Aorta (tissue), 5 donors: ENCODE data around the gene VPS13C. TPM values are rescaled to one million over a fixed set of nuclear protein-coding genes. Genes with fewer than 3 reads are reported as not detected.

Source experiments
- ATAC-seq: fragments of 200-7000 bp; cut with Tn5 transposase; one replicate; pipeline ENCODE4 v1.9.1; 2022; ENCODE audit warnings: moderate library complexity; ENCODE audit not compliant: low FRiP score
- DNase-seq, 2 donors: peaks; one replicate each; pipeline ENCODE4 v3.0.0-alpha.2; 2020
- H3K27ac ChIP-seq, 2 donors: one replicate each; pipeline ENCODE4 v1.5.1; 2013; ENCODE audit warnings: low read length in 2 of 2, mild to moderate bottlenecking in 2 of 2, moderate library complexity in 2 of 2, control low read depth in 1 of 2, inconsistent platforms in 1 of 2, low read depth in 1 of 2
- H3K27me3 ChIP-seq, 2 donors: one replicate each; pipeline ENCODE4 v1.6.1; 2013; ENCODE audit warnings: control low read depth in 1 of 2, low read length in 1 of 2, mild to moderate bottlenecking in 1 of 2, moderate library complexity in 1 of 2; ENCODE audit not compliant: insufficient read depth in 2 of 2, control insufficient read depth in 1 of 2
- H3K36me3 ChIP-seq, 2 donors: one replicate each; pipeline ENCODE4 v1.6.1; 2013; ENCODE audit warnings: control low read depth in 1 of 2, low read length in 1 of 2, mild to moderate bottlenecking in 1 of 2; ENCODE audit not compliant: insufficient read depth in 2 of 2, control insufficient read depth in 1 of 2
- H3K4me1 ChIP-seq, 2 donors: one replicate each; pipeline ENCODE4 v1.6.1; 2013; ENCODE audit warnings: low read length in 2 of 2, control low read depth in 1 of 2, mild to moderate bottlenecking in 1 of 2, moderate library complexity in 1 of 2; ENCODE audit not compliant: insufficient read depth in 2 of 2, control insufficient read depth in 1 of 2
- H3K4me3 ChIP-seq, 2 donors: one replicate each; pipeline ENCODE4 v1.5.1; 2013; ENCODE audit warnings: low read length in 2 of 2, control low read depth in 1 of 2, mild to moderate bottlenecking in 1 of 2
- H3K9me3 ChIP-seq: one replicate; pipeline ENCODE4 v1.6.1; 2013; ENCODE audit warnings: mild to moderate bottlenecking, low read length; ENCODE audit not compliant: control insufficient read depth
- WGBS, 2 donors: extraction: QIAGEN DNeasy Blood & Tissue Kit; methylation state at CpG; one replicate each; pipeline ENCODE4 v1.1.7; 2013; 5-methylcytosine and 5-hydroxymethylcytosine counted together
- intact Hi-C, 2 donors: fragments of 100-400 bp; cut with DNase I; formaldehyde crosslinking; loops; one replicate each; pipeline versions ENCODE4 v1.14.2 to v1.15.0; 2022
- polyA plus RNA-seq, 2 donors: library from polyadenylated mRNA; stranded (reverse); fragments of 200-250 nt; gene quantifications; one replicate each; pipeline ENCODE4 v1.2.3, GENCODE V29; 2013
- total RNA-seq, 2 donors: library from RNA; stranded (reverse); fragmentation: NEBNext Ultra II Directional; extraction: Animal tissue kit (Norgen Biotek cat#: 25700); gene quantifications; one replicate each; pipeline ENCODE4 v1.2.1, GENCODE V29; 2021
- donor health status: healthy with polysubstance abuse.
- donor health status: Bipolar disorder and iron deficiency.
- donor health status: DM: no; HTN: no; CAD: no.
- donor health status: DM: no; HTN: no; CAD: no.
- donor health status: DM: yes; HTN: yes; CAD: no.

The VPS13C gene
- total and polyA plus RNA-seq, 4 donors, result 3.1 to 123 (median 60.6) TPM

DNA sequence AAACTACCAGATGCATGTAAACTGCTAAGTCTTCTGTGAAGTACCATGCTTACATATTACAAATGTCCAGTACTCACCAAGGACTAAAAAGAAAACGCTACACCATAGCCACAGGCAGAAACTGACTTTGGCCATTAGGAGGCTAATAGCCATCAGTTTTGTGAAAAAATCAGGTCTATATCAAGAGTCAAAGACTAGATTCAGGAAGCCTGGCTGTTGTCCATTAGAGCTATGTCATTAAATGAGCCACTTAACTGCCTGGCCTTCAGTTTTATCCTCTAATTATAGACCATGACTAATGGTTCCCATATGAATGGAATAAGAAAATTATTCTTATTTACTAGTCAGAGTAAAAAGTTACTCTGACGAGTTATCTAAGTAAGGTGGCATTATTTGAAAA, 144.1 kb downstream of the VPS13C start:
- DNase-seq (no peak), ATAC-seq (no peak)
- intact Hi-C loops, result no loop called here
- H3K27me3 ChIP-seq, result no peaks in the 10 kb centered on the region
- H3K9me3 ChIP-seq, result no peaks in the 10 kb centered on the region
- H3K4me1 ChIP-seq, result no peaks in the 10 kb centered on the region
- WGBS, 2 donors, result 69 to 84% methylated on average over 2 of the region's 2 CpGs
- peaks cover 2 to 12% of the 10 kb centered on the region in 2 donors for H3K36me3 ChIP-seq
- no peak overlapping the region for H3K27ac ChIP-seq
- H3K4me3 ChIP-seq, result no peak overlapping the region

DNA sequence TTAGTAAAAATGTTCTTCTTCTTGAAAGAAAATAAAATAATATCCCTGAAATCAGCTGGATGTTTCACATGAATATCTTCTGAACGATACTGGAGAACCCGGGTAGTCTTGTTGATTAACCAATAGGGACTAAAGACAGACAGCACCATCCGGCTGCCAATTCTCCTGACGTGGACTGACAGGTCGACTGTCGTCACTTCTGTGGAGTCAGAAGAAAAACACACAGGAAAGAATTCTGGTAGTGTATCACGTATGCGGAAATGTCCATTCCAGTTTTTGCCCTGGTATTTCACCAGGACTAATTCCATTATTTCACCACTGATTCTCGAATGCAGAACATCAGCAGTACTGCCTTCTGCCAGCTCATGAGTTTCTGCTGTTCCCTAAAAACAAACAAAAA, 144.6 kb downstream of the VPS13C start:
- 87 to 89% methylated on average over 9 of the region's 9 CpGs for WGBS, 2 donors
- no peak for ATAC-seq

DNA sequence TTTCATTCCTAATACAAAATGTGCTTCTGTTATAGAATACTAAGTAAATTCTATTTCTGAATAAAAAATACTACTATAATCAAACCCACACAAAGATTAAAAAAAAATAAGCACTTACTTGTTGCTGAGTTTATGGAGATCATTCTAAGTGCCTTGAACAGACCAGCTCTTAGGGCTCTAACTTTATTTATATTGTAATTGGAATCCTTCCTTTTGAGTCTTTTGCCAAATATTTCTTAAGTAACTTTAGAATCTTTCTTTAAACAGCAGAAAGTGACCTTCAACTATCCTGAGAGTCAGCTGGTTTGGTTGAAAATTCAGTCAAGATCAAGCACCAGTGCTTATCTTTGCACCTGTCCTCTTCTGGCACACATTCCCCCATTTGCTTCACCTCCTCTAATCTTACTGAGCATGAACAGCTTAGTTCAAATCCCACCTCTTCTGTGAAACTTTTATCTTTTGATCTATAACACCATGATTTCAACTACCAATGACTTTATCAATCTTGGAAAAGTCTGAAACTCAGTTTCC, 149.3 kb downstream of the VPS13C start:
- no peaks in the 10 kb centered on the region for H3K9me3 ChIP-seq
- DNase-seq, result no peak
- ATAC-seq, result no peak
- no peaks in the 10 kb centered on the region for H3K27me3 ChIP-seq
- H3K4me3 ChIP-seq, result no peak overlapping the region
- intact Hi-C loops, result no loop called here
- no peak overlapping the region for H3K27ac ChIP-seq
- H3K4me1 ChIP-seq, result peaks cover 0 to 2% of the 10 kb centered on the region in 2 donors
- H3K36me3 ChIP-seq, result peaks cover 2 to 4% of the 10 kb centered on the region in 2 donors

More for the DNA sequence above, 144.6 kb downstream of the VPS13C start:
- Histone ChIP-seq H3K4me3 (no peak overlapping the region), H3K27ac (no peak overlapping the region), H3K27me3 (no peaks in the 10 kb centered on the region), H3K9me3 (no peaks in the 10 kb centered on the region), H3K4me1 (peaks cover 0 to 2% of the 10 kb centered on the region in 2 donors), H3K36me3 (peaks cover 2 to 12% of the 10 kb centered on the region in 2 donors)
- intact Hi-C loops, result no loop called here
- DNase-seq, result no peak

DNA sequence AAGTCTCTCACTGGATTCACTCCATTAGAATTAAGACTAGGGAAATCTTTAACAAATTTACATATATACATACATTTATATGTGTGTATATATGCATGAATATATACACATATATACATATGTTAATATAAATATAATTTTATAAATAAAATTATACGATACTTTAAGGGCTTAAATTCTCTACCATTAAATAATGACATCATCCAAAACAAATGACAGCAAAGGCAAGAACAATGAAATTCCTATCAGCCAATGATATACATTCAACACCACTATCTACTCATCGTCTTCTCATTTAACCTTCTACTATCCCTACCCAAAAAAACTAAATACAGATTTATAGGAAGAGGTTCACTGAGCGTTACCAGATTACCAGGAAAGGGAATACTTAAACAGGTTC, 152.0 kb downstream of the VPS13C start:
- no peaks in the 10 kb centered on the region for H3K36me3 ChIP-seq
- 97 to 99% methylated on average over 3 of the region's 3 CpGs for WGBS, 2 donors
- DNase-seq, result no peak
- ATAC-seq, result no peak
- H3K4me1 ChIP-seq, result peaks cover 0 to 2% of the 10 kb centered on the region in 2 donors
- no peak overlapping the region for H3K4me3 ChIP-seq
- H3K27ac ChIP-seq, result no peak overlapping the region
- no peaks in the 10 kb centered on the region for H3K9me3 ChIP-seq
- H3K27me3 ChIP-seq, result no peaks in the 10 kb centered on the region
- intact Hi-C loops, result no loop called here

DNA sequence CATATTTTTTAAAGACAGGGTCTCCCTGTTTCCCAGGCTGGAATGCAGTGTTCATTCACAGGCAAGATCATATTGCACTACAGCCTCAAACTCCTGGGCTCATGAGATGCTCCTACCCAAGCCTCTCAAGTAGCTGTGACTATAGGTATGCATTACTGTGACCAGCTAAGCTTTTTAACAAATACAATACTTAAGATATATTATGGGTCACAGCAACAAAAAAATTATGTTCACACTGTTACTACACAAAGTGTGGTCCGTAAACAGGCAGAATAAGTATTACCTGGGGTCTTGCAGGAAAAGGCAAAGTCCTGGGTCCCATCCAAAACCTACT, 152.5 kb downstream of the VPS13C start:
- H3K4me1 ChIP-seq, result peaks cover 0 to 2% of the 10 kb centered on the region in 2 donors
- H3K9me3 ChIP-seq, result no peaks in the 10 kb centered on the region
- intact Hi-C loops, result no loop called here
- no peaks in the 10 kb centered on the region for H3K27me3 ChIP-seq
- no peak overlapping the region for H3K4me3 ChIP-seq
- no peak overlapping the region for H3K27ac ChIP-seq
- DNase-seq (no peak), ATAC-seq (no peak)
- WGBS, 2 donors, result 97 to 98% methylated on average over 1 of the region's 1 CpG
- no peaks in the 10 kb centered on the region for H3K36me3 ChIP-seq

DNA sequence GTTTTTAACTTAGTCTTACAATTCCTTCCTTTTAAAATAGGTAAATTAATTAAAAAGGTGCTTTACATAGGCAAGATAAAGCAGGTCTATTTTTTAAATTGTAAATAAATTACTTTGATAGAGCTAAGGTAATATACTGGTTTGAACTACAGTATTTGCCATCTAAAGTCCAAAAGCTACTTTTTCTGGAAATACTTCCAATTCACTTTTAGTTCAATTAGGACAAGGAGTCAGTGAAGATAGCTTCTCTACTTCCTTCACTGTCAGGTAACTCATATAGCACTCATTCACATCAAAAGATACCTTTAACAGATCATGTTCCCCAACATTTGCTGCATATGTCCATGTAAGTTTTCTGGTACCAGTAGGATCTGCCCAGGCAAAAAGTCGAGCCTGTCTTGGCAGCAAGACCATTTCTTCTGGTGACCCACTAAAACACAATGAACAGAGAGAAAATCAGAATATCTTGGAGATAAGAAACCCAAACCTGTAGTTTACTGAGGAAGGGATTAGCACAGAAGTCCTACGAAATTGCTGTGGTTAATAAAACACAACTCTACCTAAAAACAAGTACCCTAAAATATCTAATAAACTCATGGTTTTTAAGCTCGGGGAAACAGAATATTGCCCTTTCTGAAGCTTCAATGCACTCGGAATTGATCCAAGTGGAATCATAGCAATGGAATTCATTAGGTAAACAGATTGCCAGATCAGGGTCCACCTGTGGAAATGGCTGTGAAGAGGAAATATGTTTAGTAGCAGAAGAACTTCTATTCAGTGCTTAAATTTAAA, 153.1 kb downstream of the VPS13C start:
- Histone ChIP-seq H3K4me3 (no peak overlapping the region), H3K4me1 (peaks cover 0 to 2% of the 10 kb centered on the region in 2 donors), H3K27me3 (no peaks in the 10 kb centered on the region), H3K9me3 (no peaks in the 10 kb centered on the region), H3K27ac (no peak overlapping the region), H3K36me3 (no peaks in the 10 kb centered on the region)
- ATAC-seq, result no peak
- DNase-seq, result no peak
- intact Hi-C loops, result no loop called here
- WGBS, 2 donors, result 77 to 79% methylated on average over 4 of the region's 4 CpGs

DNA sequence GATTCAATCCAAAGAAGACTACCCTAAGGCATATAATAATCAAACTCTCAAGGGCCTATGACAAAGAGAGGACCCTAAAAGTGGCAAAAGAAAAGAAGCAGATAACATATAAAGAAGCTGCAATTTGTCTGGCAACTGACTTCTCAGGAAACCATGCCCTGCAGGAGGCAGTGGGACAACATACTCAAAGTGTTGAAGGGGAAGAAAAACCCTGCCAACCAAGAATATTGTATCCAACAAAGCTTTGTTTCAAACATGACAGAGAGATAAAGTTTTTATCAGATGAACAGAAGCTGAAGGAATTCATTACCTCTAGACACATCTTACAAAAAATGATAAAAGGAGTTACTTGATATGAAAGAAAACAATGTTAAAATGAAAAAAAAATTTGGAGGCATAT, 167.1 kb downstream of the VPS13C start:
- no peak overlapping the region for H3K27ac ChIP-seq
- H3K4me1 ChIP-seq, result no peaks in the 10 kb centered on the region
- H3K9me3 ChIP-seq, result no peaks in the 10 kb centered on the region
- ATAC-seq (no peak), DNase-seq (no peak)
- H3K36me3 ChIP-seq, result peaks cover 0 to 6% of the 10 kb centered on the region in 2 donors
- no peak overlapping the region for H3K4me3 ChIP-seq
- no peaks in the 10 kb centered on the region for H3K27me3 ChIP-seq
- intact Hi-C loops, result no loop called here

DNA sequence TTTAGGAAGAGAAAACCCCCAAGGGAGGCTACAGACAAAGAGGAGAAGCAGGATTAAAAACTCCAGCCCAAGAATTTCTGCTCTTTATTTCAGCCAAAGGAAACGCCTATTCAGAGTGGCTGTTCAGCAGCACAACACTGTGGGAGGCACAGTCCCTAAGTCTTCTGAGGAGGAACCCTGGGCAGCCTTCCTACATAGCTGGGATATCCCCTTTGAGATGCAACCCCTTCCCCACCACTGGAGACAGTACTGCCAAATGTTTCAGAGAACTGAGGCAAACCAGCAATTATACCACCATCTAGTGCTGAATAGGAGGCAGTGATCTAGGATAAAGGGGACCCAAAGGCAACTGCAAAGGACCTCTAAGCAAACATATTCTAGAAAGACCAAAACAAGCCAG, 168.1 kb downstream of the VPS13C start:
- 89 to 95% methylated on average over 1 of the region's 1 CpG for WGBS, 2 donors
- no peak for DNase-seq
- peaks cover 0 to 6% of the 10 kb centered on the region in 2 donors for H3K36me3 ChIP-seq
- intact Hi-C loops, result no loop called here
- no peaks in the 10 kb centered on the region for H3K4me1 ChIP-seq
- H3K4me3 ChIP-seq, result no peak overlapping the region
- no peaks in the 10 kb centered on the region for H3K27me3 ChIP-seq
- H3K9me3 ChIP-seq, result no peaks in the 10 kb centered on the region
- no peak overlapping the region for H3K27ac ChIP-seq
- ATAC-seq, result no peak

DNA sequence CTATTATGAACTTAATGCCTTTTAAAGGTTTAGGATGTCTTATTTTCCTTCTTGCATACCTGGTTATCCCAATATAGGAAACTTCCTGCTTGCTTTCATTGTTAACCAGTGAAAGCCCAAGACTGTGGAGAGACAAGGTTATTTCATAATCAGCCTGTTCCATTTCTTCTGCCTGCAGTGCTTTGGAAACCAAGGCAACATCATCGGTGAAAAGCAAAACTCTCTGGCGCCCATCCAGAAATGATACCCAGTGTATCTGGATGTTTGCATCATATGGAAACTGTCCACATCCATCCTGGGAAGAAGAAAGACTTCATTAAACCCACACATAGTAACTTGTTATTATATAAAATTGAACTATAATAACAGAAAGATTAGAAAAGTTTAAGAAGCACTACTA, 170.1 kb downstream of the VPS13C start:
- no peaks in the 10 kb centered on the region for H3K27me3 ChIP-seq
- intact Hi-C loops, result no loop called here
- no peak for ATAC-seq
- H3K4me1 ChIP-seq, result no peaks in the 10 kb centered on the region
- no peak for DNase-seq
- no peaks in the 10 kb centered on the region for H3K9me3 ChIP-seq
- WGBS, 2 donors, result 89 to 92% methylated on average over 2 of the region's 2 CpGs
- no peak overlapping the region for H3K27ac ChIP-seq
- H3K36me3 ChIP-seq, result peaks cover 0 to 6% of the 10 kb centered on the region in 2 donors
- H3K4me3 ChIP-seq, result no peak overlapping the region
